NCI-H446 (cell line): ENCODE data around the gene HSPA9.
"Not testable (repeated sequence)": the region's sequence is repeated elsewhere in the genome, so short reads cannot be mapped to it uniquely, and the experiment has no call there.

Experiments
- DNase-seq, 2 experiments: peaks; one replicate each; lab custom pipeline; 2025; lab: John Stamatoyannopoulos, UW

The HSPA9 gene

DNA sequence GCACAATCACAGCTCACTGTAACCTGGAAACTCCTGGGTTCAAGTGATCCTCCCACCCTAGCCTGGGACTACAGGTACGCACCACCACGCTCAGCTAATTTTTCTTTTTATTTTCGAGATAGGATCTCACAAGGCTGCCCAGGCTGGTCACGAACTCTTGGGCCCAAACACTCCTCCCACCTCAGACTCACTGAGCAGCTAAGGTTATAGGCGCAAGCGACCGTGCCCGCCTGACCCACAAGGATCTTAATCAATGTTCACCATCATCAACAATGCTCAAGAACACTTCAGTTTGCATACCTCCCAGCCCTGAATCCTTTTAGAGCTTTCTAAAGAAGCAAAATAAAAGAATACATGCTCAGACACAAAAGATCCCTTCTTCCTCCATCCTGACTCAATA is 45.4 kb downstream of the HSPA9 start:
- no peak for DNase-seq

- no peak for DNase-seq
Measured at GRCh38 chr5:138528744-138529469, 46.3 kb downstream of the HSPA9 start.

GRCh38 chr5:138528208-138528607 is 47.0 kb downstream of the HSPA9 start:
- DNase-seq: no peak

DNA sequence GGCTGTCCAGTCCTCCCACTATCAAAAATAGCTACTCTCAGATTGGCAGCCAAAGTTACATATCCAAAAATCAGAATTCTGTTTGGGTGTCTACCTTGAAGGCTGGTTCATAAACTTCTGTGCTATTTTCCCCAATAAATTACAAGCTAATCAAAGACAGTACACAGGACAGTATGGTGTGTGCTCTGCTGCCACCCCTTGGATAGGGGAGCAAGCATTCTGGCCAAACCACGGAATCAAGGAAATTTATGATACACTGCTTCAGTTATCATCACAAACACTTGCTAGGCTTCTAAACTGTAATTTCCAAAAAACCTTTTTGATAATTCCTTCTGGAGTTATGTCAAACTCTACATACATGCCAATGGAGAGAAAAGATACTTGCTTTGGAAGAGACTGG is 48.0 kb downstream of the HSPA9 start:
- no peak for DNase-seq

DNA sequence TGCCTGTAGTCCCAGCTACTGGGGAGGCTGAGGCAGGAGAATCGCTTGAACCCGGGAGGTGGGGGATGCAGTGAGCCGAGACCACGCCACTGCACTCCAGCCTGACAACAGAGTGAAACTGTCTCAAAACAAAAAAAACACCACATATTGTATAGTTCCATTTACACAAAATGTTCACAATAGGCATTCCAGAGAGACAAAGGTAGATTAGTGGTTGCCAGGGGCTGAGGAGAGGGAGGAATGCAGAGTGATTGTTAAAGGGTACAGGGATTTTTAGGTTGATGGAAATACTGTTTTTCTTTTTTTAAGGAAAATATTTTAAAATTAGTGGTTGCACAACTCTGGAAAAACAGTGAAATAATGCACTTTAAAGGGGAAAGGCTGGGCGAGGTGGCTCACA is 51.8 kb downstream of the HSPA9 start:
- DNase-seq: no peak

- DNase-seq: no peak
Measured at GRCh38 chr5:138520971-138521370, 54.2 kb downstream of the HSPA9 start.

DNA sequence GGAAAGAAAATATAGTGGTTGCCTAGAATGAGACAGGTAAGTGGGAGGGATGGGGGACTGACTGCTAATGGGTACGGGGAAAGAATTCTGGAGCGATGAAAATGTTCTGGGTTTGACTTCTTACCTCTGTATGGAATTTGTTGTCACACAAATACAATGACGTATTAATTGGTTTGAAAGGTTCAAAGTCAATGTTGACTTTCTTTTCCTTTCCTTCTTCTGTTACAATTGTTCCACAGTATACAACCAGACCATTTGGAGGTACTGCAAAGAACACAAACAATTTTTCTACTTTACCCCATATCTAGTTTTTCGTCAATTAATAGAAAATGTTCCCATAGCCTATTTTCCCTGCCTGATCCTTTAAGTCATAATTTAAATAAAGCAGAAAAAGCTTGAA is 57.8 kb downstream of the HSPA9 start:
- DNase-seq: no peak

DNA sequence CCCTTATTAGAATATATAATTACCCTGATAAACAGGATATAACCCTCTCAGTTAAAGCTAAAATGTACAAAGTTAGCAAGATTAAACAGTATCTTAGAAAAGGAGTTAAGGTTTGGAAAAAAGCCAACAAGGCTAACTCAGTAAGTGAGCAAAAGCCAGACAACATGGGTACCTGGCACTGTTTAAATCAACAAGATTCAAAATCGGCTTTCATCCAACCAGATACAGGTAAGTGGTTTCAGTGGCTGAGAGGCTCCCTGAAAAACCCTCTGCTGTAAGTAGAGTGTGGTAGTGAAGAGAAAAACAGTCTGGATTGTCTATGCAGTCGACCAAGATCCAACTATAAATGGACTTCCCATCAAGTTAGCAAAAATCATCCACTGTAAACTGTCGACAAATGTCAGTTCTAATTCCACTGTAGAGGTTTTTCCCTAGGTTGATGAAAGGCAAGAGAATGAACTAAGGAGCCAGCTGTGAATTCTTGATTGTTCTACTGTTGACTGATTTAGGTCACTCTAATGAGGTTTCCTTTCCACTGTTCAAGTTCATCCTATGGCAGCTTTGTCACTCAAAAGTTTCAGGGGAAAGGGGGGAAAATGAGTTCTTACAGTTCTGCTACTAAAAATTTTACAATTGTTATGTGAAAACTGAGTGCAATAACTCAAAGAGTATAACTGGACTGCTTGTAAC is 59.5 kb downstream of the HSPA9 start:
- DNase-seq: no peak

GRCh38 chr5:138514021-138514420 is 61.2 kb downstream of the HSPA9 start:
- DNase-seq: no peak

DNA sequence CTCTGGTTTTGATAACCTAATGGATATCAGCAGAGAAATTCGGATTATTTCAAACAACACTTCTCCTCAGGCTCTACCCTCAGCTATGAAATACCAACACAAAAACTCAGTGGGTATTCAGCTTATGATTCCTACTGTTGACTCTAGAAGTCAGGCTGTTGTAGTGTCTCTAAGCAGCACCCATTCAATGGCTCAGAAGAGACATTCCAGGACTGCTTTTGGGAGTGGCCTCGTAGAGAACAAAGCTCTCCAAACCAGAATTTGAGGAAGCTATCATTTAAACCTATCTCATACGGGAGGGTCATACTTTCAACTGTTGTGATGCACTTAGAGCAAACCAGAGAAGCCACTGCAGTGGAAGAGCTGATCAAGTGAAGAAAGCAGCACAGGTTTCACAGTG is 66.2 kb downstream of the HSPA9 start:
- no peak for DNase-seq

GRCh38 chr5:138507485-138507884 is 67.7 kb downstream of the HSPA9 start:
- not testable (repeated sequence) for DNase-seq

- DNase-seq: no peak
Measured at GRCh38 chr5:138506370-138507306, 68.6 kb downstream of the HSPA9 start.

DNA sequence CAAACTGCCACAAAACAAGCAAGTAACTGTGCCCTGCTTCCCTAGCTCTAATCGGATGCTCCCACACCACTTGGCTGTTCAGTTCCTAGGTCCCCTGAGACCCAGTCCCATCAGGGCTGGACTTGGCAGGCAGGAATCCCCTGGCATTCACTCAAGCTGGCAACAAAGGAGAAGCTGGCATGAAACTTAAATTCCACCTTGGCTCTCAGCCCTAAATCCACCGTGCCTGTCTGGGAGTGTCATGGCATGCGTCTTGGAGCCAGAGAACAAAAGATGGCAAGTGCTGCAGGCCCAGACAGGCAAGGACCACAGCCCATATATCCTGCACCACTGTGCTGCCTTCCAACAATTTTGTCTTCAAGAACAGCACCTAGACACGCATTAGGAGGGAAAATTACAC is 70.4 kb downstream of the HSPA9 start:
- DNase-seq: peak; percentile 69 to 92
